K562 (cell line): ENCODE results near the gene CA7. TPM values are rescaled to one million over a fixed set of nuclear protein-coding genes. Genes with fewer than 3 reads are reported as not detected.
A peak's percentile ranks its signal among the peaks of the same experiment; 100 is the strongest.

Experiments used
- ATAC-seq: fragments of 200-7000 bp; cut with Tn5 transposase; 3 replicates; pipeline ENCODE4 v1.9.1; 2020; ENCODE audit warnings: moderate library complexity
- BruUV-seq: library from RNA; stranded (reverse); fragments of 400-500 nt; replicated peaks from 2 replicates; lab custom pipeline; 2021; lab: Mats Ljungman, UMichigan
- CTCF ChIA-PET: fragments of 300-600 bp; formaldehyde crosslinking; extraction: SDS; loops from one replicate; lab custom pipeline; 2021; ENCODE audit warnings: low intra/inter-chr PET ratio; lab: Yijun Ruan, JAX
- POLR2A ChIA-PET: fragments of 300-600, 350-650 bp; sonication (Branson Sonifier 250); formaldehyde crosslinking; extraction: SDS; loops from one replicate; lab custom pipeline; 2021; ENCODE audit warnings: antibody characterized with exemption, inconsistent platforms; lab: Yijun Ruan, JAX
- DNase-seq, 4 experiments: peaks; one replicate each; pipeline versions ENCODE4 v3.0.0 to v3.0.0-alpha.2; 2011 to 2018; ENCODE audit warnings: low spot score in 3 of 4, mixed read lengths in 3 of 4; ENCODE audit errors: extremely low read depth in 1 of 4
- FAIRE-seq: peaks from 2 replicates; lab custom pipeline; 2011; peaks lifted over from hg19 to GRCh38; lab: Jason Lieb, UNC
- H2AFZ ChIP-seq: 2 replicates; pipeline ENCODE4 v1.6.0; 2011; ENCODE audit warnings: low read depth, low read length, control low read depth, inconsistent platforms
- H3K27ac ChIP-seq: fragments of 200-600 bp; 3 replicates; pipeline ENCODE4 v1.8.0; 2011; ENCODE audit warnings: low read depth, mild to moderate bottlenecking, control low read depth, inconsistent platforms, low read length, moderate library complexity, mixed read lengths; ENCODE audit errors: extremely low read depth
- H3K27me3 ChIP-seq, 2 experiments: fragments of 300-600 bp in 1 of 2; 2 replicates in 1 of 2; 3 replicates in 1 of 2; pipeline versions ENCODE4 v1.6.0 to v1.8.0; 2011; ENCODE audit warnings: inconsistent platforms in 2 of 2, low read length in 2 of 2, mild to moderate bottlenecking in 1 of 2, mixed read lengths in 1 of 2, moderate library complexity in 1 of 2; ENCODE audit not compliant: control insufficient read depth in 2 of 2, insufficient read depth in 2 of 2
- H3K36me3 ChIP-seq: fragments of 300-600 bp; 3 replicates; pipeline ENCODE4 v1.8.0; 2011; ENCODE audit warnings: mild to moderate bottlenecking, low read length, inconsistent platforms; ENCODE audit not compliant: control insufficient read depth, insufficient read depth
- H3K4me1 ChIP-seq, 2 experiments: fragments of 200-600 bp in 1 of 2; replicated peaks in 1 of 2; 2 replicates in 1 of 2; 3 replicates in 1 of 2; pipeline versions ENCODE4 v1.5.1 to v1.8.0; 2011; ENCODE audit warnings: inconsistent platforms in 2 of 2, low read length in 2 of 2, mild to moderate bottlenecking in 1 of 2, mixed read lengths in 1 of 2, moderate library complexity in 1 of 2; ENCODE audit not compliant: control insufficient read depth in 2 of 2, insufficient read depth in 2 of 2
- H3K4me2 ChIP-seq: 2 replicates; pipeline ENCODE4 v1.6.1; 2011; ENCODE audit warnings: low read length, control low read depth, inconsistent platforms, mixed read lengths; ENCODE audit not compliant: insufficient read depth
- H3K4me3 ChIP-seq: fragments of 200-600 bp; sonication (generic), shearing (Covaris generic); 2 replicates; pipeline ENCODE4 v1.5.1; 2016; ENCODE audit warnings: control low read depth, inconsistent platforms
- H3K79me2 ChIP-seq: fragments of 200-600 bp; 3 replicates; pipeline ENCODE4 v1.8.0; 2011; ENCODE audit warnings: low read length, inconsistent platforms; ENCODE audit not compliant: control insufficient read depth, insufficient read depth
- H3K9ac ChIP-seq, 2 experiments: 2 replicates each; pipeline versions ENCODE4 v1.6.0 to v1.6.1; 2011; ENCODE audit warnings: low read depth in 2 of 2, low read length in 2 of 2, control low read depth in 1 of 2, inconsistent platforms in 1 of 2, mild to moderate bottlenecking in 1 of 2, mixed read lengths in 1 of 2; ENCODE audit not compliant: insufficient read depth in 1 of 2
- H3K9me1 ChIP-seq: one replicate; pipeline ENCODE4 v1.6.0; 2011; ENCODE audit warnings: inconsistent platforms, mild to moderate bottlenecking, low read length, moderate library complexity; ENCODE audit not compliant: control insufficient read depth, insufficient read depth
- H3K9me3 ChIP-seq: replicated peaks from 2 replicates; pipeline ENCODE4 v1.5.1; 2011; ENCODE audit warnings: low read depth, low read length, inconsistent platforms; ENCODE audit not compliant: control insufficient read depth, insufficient read depth
- H4K20me1 ChIP-seq: replicated peaks from 2 replicates; pipeline ENCODE4 v1.6.1; 2011; ENCODE audit warnings: low read length, inconsistent platforms, mixed read lengths; ENCODE audit not compliant: control insufficient read depth, insufficient read depth
- FOSL1 ChIP-seq: fragments of 200-800 bp; sonication (Bioruptor generic); conservative IDR thresholded peaks from 2 replicates; pipeline ENCODE4 v1.6.1; 2016; ENCODE audit warnings: missing genetic modification characterization, missing compliant biosample characterization
- MNT ChIP-seq, 2 experiments: fragments of 450-650 bp; conservative IDR thresholded peaks; 2 replicates each; pipeline ENCODE4 v1.6.1; 2017; ENCODE audit warnings: mild to moderate bottlenecking in 2 of 2, moderate library complexity in 2 of 2
- NFIX ChIP-seq: fragments of 250-450 bp; sonication (Bioruptor Pico); IDR thresholded peaks from 2 replicates; pipeline ENCODE4 v1.4.0; 2020; ENCODE audit warnings: low read depth, mild to moderate bottlenecking, moderate library complexity
- SMAD4 ChIP-seq: fragments of 250-450 bp; sonication (Bioruptor Pico); conservative IDR thresholded peaks from 2 replicates; pipeline ENCODE4 v1.8.0; 2021; ENCODE audit warnings: inconsistent platforms, mild to moderate bottlenecking, moderate library complexity
- YY1 ChIP-seq, 3 experiments: IDR thresholded peaks; 2 replicates each; pipeline ENCODE4 v1.6.1; 2011; ENCODE audit warnings: low read length in 2 of 3, mild to moderate bottlenecking in 2 of 3, moderate library complexity in 2 of 3, borderline replicate concordance in 1 of 3, control low read depth in 1 of 3, low read depth in 1 of 3; ENCODE audit not compliant: insufficient read depth in 3 of 3, insufficient replicate concordance in 2 of 3, control insufficient read depth in 1 of 3, insufficient read length in 1 of 3; ENCODE audit errors: extremely low read depth in 1 of 3
- WGBS: fragments of 100-300 bp; shearing (Covaris generic); methylation state at CpG from one replicate; pipeline ENCODE4 v1.1.6; 2016; ENCODE audit warnings: low coverage, mixed read lengths; ENCODE audit not compliant: insufficient coverage; ENCODE audit errors: missing lambda C conversion rate; 5-methylcytosine and 5-hydroxymethylcytosine counted together
- in situ Hi-C: fragments of 300-500 bp; cut with MboI; formaldehyde crosslinking; loops from 4 replicates; pipeline ENCODE4 v1.15.0; 2018; ENCODE audit warnings: inconsistent platforms, mixed read lengths
- intact Hi-C: fragments of 100-400 bp; cut with micrococcal nuclease; formaldehyde crosslinking; loops from 2 replicates; pipeline ENCODE4 v1.14.2; 2022
- polyA plus RNA-seq, 8 experiments: library from polyadenylated mRNA; depleted of rRNA in 4 of 8; stranded (reverse) in 5 of 8; unstranded in 3 of 8; fragments of >200 nt; fragmentation: Nextera tagmentation in 2 of 8; fragmentation: Illumina TruSeq in 1 of 8; extraction: Ambion mirVana in 2 of 8; extraction: Trizol in 1 of 8; gene quantifications; 2 replicates each; pipeline versions ENCODE4 v1.2.1 to v1.2.3, GENCODE V29; 2011 to 2014; ENCODE audit warnings: inconsistent platforms in 1 of 8, missing spikeins in 1 of 8
- total RNA-seq, 7 experiments: library from RNA; depleted of rRNA in 6 of 7; stranded (reverse); fragments of >200 nt in 6 of 7; fragmentation: Illumina TruSeq in 2 of 7; extraction: Trizol in 2 of 7; gene quantifications; 2 replicates each; pipeline versions ENCODE4 v1.2.1 to v1.2.3, GENCODE V29; 2011 to 2021; ENCODE audit warnings: low replicate concordance in 1 of 7
- TF ChIP-seq, protein P1 (sequence below): fragments of 250-450 bp; sonication (Bioruptor Pico); IDR thresholded peaks from 2 replicates; pipeline ENCODE4 v1.5.0; 2020; ENCODE audit warnings: mild to moderate bottlenecking, borderline replicate concordance

Gene CA7
- total and polyA plus RNA-seq, 9 of the 15 experiments (the other 6 are each of a cell fraction or from before 2014, with no cell fraction given): 0.03 to 0.07 (median 0.05) TPM; not detected in 5

GRCh38 chr16:66798161-66798560, 46.1 kb upstream of the CA7 start:
- Histone ChIP-seq H3K27ac (no peak overlapping the region), H3K9me1 (no peaks in the 10 kb centered on the region), H3K27me3 (no peaks in the 10 kb centered on the region), H3K9me3 (no peaks in the 10 kb centered on the region), H4K20me1 (no peaks in the 10 kb centered on the region), H2AFZ (no peak overlapping the region), H3K9ac (no peak overlapping the region), H3K36me3 (peaks cover 15% of the 10 kb centered on the region; the same call in 2 of the 3 replicates), H3K4me3 (no peak overlapping the region), H3K4me2 (no peak overlapping the region), H3K4me1 (peaks cover 0 to 3% of the 10 kb centered on the region in 2 experiments; a peak in 1 of 5 replicates), H3K79me2 (no peaks in the 10 kb centered on the region)
- TF ChIP-seq FOSL1 (tag): 0 out of 2 replicates have a peak, but pooled peaks have one; percentile 16
- TF ChIP-seq YY1 (IDR thresholded peaks at IDR 0.05; ENCODE audit: borderline replicate concordance in 1 of 3, control insufficient read depth in 1 of 3, extremely low read depth in 1 of 3, insufficient read depth in 3 of 3, insufficient read length in 1 of 3, insufficient replicate concordance in 2 of 3, low read depth in 1 of 3, low read length in 2 of 3): no peak
- intact Hi-C loops: no loop called here
- no peak for FAIRE-seq
- DNase-seq: no peak
- BruUV-seq: no TSS peak
- WGBS: 16% methylated on average over 2 of the region's 2 CpGs
- in situ Hi-C loops: no loop called here
- ChIA-PET CTCF (no interaction called here), POLR2A (no interaction called here)
- no peak for ATAC-seq

GRCh38 chr16:66800856-66801255, 43.4 kb upstream of the CA7 start:
- Histone ChIP-seq H3K4me3 (no peak overlapping the region), H4K20me1 (no peaks in the 10 kb centered on the region), H3K36me3 (peaks cover 41% of the 10 kb centered on the region), H3K4me2 (no peak overlapping the region), H3K9me1 (no peaks in the 10 kb centered on the region), H3K27ac (no peak overlapping the region), H3K79me2 (no peaks in the 10 kb centered on the region), H3K4me1 (peaks cover 0 to 3% of the 10 kb centered on the region in 2 experiments; a peak in 1 of 5 replicates), H2AFZ (no peak overlapping the region), H3K9ac (no peak overlapping the region), H3K9me3 (no peaks in the 10 kb centered on the region), H3K27me3 (no peaks in the 10 kb centered on the region)
- ChIA-PET POLR2A (interaction anchor here (1.0 to 2.1 kb wide), 3 partner anchors 10 to 23 kb away, joined by 3 to 5 read pairs (median 3); no protein-coding TSS in a partner anchor), CTCF (no interaction called here)
- FAIRE-seq (no peak), ATAC-seq (peak; percentile 47; the same call in 2 of the 3 replicates), DNase-seq (no peak)
- in situ Hi-C loops: no loop called here
- BruUV-seq: no TSS peak
- intact Hi-C loops: no loop called here
- no peak for TF ChIP-seq MNT (conservative IDR thresholded peaks at IDR 0.05)
- TF ChIP-seq, protein P1, sequence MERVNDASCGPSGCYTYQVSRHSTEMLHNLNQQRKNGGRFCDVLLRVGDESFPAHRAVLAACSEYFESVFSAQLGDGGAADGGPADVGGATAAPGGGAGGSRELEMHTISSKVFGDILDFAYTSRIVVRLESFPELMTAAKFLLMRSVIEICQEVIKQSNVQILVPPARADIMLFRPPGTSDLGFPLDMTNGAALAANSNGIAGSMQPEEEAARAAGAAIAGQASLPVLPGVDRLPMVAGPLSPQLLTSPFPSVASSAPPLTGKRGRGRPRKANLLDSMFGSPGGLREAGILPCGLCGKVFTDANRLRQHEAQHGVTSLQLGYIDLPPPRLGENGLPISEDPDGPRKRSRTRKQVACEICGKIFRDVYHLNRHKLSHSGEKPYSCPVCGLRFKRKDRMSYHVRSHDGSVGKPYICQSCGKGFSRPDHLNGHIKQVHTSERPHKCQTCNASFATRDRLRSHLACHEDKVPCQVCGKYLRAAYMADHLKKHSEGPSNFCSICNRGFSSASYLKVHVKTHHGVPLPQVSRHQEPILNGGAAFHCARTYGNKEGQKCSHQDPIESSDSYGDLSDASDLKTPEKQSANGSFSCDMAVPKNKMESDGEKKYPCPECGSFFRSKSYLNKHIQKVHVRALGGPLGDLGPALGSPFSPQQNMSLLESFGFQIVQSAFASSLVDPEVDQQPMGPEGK (CRISPR knock-in tag): no peak
- no peak for TF ChIP-seq SMAD4
- no peak for TF ChIP-seq NFIX
- 90% methylated on average over 15 of the region's 19 CpGs for WGBS
